Ishikawa (cell line): Measurements from ENCODE around the gene RMDN2.

ENCODE experiments used
- CEBPB ChIP-seq: IDR thresholded peaks from 2 replicates; pipeline ENCODE4 v1.6.1; 2012
- CREB1 ChIP-seq: IDR thresholded peaks from 2 replicates; pipeline ENCODE4 v1.6.1; 2012; ENCODE audit warnings: low read depth
- EGR1 ChIP-seq: IDR thresholded peaks from 2 replicates; pipeline ENCODE4 v1.6.1; 2012
- EP300 ChIP-seq: IDR thresholded peaks from 2 replicates; pipeline ENCODE4 v1.6.1; 2012; ENCODE audit warnings: borderline replicate concordance
- FOXM1 ChIP-seq: IDR thresholded peaks from 2 replicates; pipeline ENCODE4 v1.6.1; 2012; ENCODE audit warnings: low read depth, borderline replicate concordance
- NFIC ChIP-seq: IDR thresholded peaks from 2 replicates; pipeline ENCODE4 v1.6.1; 2012
- RAD21 ChIP-seq: IDR thresholded peaks from 2 replicates; pipeline ENCODE4 v1.6.1; 2012; ENCODE audit warnings: low read depth
- TAF1 ChIP-seq: IDR thresholded peaks from 2 replicates; pipeline ENCODE4 v1.6.1; 2012; ENCODE audit warnings: low read depth, mild to moderate bottlenecking
- TCF12 ChIP-seq: IDR thresholded peaks from 2 replicates; pipeline ENCODE4 v1.6.1; 2012; ENCODE audit warnings: low read depth
- TEAD4 ChIP-seq: IDR thresholded peaks from 2 replicates; pipeline ENCODE4 v1.6.1; 2012
- YY1 ChIP-seq: IDR thresholded peaks from 2 replicates; pipeline ENCODE4 v1.6.1; 2012; ENCODE audit warnings: low read depth
- ZBTB7A ChIP-seq: IDR thresholded peaks from 2 replicates; pipeline ENCODE4 v1.6.1; 2012; ENCODE audit warnings: low read depth
- TF ChIP-seq, protein P1 (sequence below): IDR thresholded peaks from 2 replicates; pipeline ENCODE4 v1.6.1; 2012
- TF ChIP-seq, protein P2 (sequence below): IDR thresholded peaks from 2 replicates; pipeline ENCODE4 v1.6.1; 2012
- TF ChIP-seq, protein P3 (sequence below): IDR thresholded peaks from 2 replicates; pipeline ENCODE4 v1.6.1; 2012; ENCODE audit warnings: low read depth, mild to moderate bottlenecking

The RMDN2 gene

DNA sequence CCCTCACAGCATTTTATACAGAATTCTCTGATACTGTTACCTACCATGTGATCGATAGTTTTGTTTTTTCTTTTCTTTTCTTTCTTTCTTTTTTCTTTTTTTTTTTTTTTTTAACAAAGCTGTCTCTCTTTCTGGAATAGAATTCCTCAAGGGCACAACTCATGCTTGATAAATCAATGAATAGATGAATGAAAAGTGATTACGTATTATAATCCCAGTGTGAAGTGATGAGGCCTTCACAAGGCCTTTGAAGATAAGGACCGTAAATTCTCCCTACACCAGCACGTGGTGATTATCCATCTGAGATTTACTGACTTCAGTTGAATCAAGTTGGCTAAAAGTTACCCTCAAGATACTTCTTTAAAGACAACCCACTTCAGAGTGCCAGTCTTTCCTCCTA is 46.6 kb upstream of the RMDN2 start:
- no peak for TF ChIP-seq NFIC
- TF ChIP-seq, protein P1, sequence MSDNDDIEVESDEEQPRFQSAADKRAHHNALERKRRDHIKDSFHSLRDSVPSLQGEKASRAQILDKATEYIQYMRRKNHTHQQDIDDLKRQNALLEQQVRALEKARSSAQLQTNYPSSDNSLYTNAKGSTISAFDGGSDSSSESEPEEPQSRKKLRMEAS = no peak
- no peak for TF ChIP-seq RAD21
- TF ChIP-seq CEBPB = no peak
- no peak for TF ChIP-seq TEAD4
- no peak for TF ChIP-seq ZBTB7A
- no peak for TF ChIP-seq TAF1
- TF ChIP-seq CREB1 = no peak
- no peak for TF ChIP-seq FOXM1
- TF ChIP-seq EP300 = no peak
- TF ChIP-seq, protein P2, sequence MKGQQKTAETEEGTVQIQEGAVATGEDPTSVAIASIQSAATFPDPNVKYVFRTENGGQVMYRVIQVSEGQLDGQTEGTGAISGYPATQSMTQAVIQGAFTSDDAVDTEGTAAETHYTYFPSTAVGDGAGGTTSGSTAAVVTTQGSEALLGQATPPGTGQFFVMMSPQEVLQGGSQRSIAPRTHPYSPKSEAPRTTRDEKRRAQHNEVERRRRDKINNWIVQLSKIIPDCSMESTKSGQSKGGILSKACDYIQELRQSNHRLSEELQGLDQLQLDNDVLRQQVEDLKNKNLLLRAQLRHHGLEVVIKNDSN = no peak
- no peak for TF ChIP-seq EGR1
- TF ChIP-seq YY1 = no peak
- TF ChIP-seq, protein P3, sequence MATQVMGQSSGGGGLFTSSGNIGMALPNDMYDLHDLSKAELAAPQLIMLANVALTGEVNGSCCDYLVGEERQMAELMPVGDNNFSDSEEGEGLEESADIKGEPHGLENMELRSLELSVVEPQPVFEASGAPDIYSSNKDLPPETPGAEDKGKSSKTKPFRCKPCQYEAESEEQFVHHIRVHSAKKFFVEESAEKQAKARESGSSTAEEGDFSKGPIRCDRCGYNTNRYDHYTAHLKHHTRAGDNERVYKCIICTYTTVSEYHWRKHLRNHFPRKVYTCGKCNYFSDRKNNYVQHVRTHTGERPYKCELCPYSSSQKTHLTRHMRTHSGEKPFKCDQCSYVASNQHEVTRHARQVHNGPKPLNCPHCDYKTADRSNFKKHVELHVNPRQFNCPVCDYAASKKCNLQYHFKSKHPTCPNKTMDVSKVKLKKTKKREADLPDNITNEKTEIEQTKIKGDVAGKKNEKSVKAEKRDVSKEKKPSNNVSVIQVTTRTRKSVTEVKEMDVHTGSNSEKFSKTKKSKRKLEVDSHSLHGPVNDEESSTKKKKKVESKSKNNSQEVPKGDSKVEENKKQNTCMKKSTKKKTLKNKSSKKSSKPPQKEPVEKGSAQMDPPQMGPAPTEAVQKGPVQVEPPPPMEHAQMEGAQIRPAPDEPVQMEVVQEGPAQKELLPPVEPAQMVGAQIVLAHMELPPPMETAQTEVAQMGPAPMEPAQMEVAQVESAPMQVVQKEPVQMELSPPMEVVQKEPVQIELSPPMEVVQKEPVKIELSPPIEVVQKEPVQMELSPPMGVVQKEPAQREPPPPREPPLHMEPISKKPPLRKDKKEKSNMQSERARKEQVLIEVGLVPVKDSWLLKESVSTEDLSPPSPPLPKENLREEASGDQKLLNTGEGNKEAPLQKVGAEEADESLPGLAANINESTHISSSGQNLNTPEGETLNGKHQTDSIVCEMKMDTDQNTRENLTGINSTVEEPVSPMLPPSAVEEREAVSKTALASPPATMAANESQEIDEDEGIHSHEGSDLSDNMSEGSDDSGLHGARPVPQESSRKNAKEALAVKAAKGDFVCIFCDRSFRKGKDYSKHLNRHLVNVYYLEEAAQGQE = no peak
- TF ChIP-seq TCF12 = no peak

DNA sequence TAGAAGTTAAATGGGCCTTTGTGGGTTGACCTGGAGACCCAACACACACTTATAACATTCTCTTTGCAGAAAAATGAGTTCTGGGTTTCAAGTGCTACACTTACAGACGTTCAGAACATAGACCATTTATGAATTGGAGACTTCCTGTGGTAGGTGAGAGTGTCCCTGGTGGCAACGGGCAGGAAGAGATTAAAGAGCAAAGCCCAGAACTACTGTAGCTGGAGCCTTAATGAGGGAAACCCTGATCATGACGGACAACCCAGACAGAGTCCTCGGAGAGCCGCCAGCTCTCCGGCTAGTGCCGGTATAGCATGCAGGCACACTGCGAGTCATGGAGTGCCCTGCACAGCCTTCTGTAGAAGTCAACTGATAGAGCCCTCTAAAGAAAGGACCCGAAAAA is 44.5 kb upstream of the RMDN2 start:
- TF ChIP-seq RAD21 (no peak), CREB1 (no peak), FOXM1 (no peak), TCF12 (no peak), YY1 (no peak), EGR1 (no peak)
- TF ChIP-seq, protein P3 = no peak
- TF ChIP-seq, protein P2 = no peak

DNA sequence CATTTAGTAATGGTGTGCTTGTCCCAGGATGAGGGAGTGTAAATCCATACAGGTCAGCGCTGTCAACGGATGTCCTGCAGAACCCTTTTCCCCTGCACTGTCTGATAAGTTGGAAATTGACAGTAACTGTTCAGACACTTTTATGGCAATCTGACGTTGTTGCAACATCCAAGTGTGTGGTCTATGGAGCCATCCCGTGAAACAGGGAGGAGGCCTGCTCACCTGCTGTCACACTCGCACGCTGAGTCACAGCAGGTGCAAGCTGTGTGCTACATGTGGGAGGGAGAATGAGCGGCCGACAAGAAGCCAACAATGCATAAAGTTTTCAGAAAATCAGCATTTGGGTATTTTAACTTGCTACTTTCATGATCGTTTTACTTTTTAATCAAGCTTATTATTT is 43.7 kb upstream of the RMDN2 start:
- TF ChIP-seq CEBPB = peak; percentile 15; the same call in 1 of the 2 replicates
- TF ChIP-seq RAD21 = no peak

DNA sequence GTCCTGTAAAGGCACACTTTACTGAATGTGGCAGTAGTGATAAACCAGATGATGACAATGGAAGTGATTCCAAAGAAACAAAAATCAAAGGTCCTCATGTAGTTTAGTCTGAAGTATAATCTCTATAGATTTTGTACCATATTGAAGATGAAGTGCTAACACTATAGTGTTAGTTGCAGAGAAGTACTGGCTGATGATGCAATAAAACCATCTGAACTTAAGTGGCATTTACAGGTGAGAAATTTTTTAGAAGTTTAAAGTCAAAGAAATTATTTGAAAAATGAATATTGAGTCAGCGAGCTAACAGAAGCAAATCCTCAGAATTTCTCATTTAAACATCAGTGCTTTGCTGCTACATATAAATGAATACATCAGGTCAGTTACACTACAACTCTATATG is 43.1 kb upstream of the RMDN2 start:
- TF ChIP-seq YY1 = no peak
- no peak for TF ChIP-seq TCF12
- TF ChIP-seq TEAD4 = no peak
- TF ChIP-seq CEBPB = 0 out of 2 replicates have a peak, but pooled peaks have one; percentile 37

DNA sequence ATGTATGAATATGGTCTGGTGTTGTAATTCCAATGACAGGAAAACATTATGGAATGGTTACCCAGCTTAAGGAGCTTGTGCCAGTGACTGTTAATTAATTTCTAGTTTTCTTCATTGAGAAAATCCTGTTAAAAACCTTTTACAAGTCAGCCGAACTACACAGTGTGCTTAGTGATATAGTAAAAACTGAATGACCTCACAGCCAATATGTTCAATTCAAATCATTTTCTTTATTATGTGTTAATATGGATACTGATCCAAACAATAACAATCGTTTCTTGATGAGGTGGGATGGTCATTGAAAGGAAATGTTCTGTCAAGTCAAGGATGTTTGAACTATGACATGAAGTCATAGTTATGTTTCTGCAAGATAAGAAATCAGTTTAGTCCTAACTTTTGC is 41.6 kb upstream of the RMDN2 start:
- no peak for TF ChIP-seq EGR1
- TF ChIP-seq, protein P3 = no peak

DNA sequence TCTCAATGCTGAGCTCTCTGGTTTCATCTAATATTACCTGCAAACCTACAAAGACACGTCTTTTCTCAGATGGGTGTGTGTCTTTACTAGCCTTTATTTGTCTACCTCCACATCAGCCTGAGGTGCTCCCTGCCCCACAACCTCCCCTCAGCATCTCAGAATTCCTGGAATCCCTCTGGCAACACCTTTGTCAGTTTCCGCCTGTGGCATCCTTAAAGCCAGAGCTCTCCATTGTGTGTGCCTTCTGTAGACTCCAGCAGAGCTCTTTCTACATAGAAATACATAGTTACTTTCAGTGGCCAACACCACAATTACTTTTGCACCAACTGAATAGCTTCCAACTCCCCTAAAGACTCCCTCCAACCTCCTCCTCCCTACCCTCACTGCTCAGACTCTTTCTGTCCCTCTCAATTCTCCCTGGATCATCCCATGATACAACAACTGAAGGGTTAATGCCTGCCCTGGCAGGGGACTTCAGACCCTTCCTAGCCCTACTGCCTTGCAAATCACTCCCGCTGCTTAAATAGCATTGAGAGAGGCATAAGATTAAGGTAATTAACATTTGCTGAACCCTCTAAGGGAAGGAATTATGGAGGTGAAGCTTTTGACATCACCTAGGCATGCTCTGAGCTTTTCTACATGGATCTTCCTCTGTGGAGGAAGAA is 39.6 kb upstream of the RMDN2 start:
- TF ChIP-seq EP300 (no peak), TEAD4 (no peak), TCF12 (no peak), ZBTB7A (no peak), NFIC (no peak), FOXM1 (no peak), TAF1 (no peak), CEBPB (no peak), CREB1 (no peak), YY1 (no peak), RAD21 (no peak)
- TF ChIP-seq, protein P1 = no peak
- TF ChIP-seq, protein P3 = no peak
- TF ChIP-seq, protein P2 = no peak
